Stomach smooth muscle (tissue), 2 donors: ENCODE results near the gene RPL12.
A peak's percentile ranks its signal among the peaks of the same experiment; 100 is the strongest.

Experiments used
- H3K27ac ChIP-seq: one replicate; pipeline ENCODE4 v1.7.0; 2013; ENCODE audit warnings: mild to moderate bottlenecking, low read length, inconsistent platforms
- H3K27me3 ChIP-seq, 2 donors: one replicate each; pipeline ENCODE4 v1.7.0; 2013; ENCODE audit warnings: low read length in 2 of 2; ENCODE audit not compliant: insufficient read depth in 2 of 2, control insufficient read depth in 1 of 2
- H3K36me3 ChIP-seq, 2 donors: one replicate each; pipeline ENCODE4 v1.7.0; 2013; ENCODE audit warnings: low read length in 2 of 2; ENCODE audit not compliant: control insufficient read depth in 2 of 2, insufficient read depth in 2 of 2
- H3K4me1 ChIP-seq: one replicate; pipeline ENCODE4 v1.7.0; 2013; ENCODE audit warnings: low read length; ENCODE audit not compliant: control insufficient read depth, insufficient read depth
- H3K4me3 ChIP-seq, 2 donors: one replicate each; pipeline ENCODE4 v1.7.0; 2013; ENCODE audit warnings: low read length in 2 of 2
- H3K9ac ChIP-seq, 2 donors: one replicate each; pipeline ENCODE4 v1.7.0; 2013; ENCODE audit warnings: low read length in 2 of 2, mild to moderate bottlenecking in 1 of 2
- H3K9me3 ChIP-seq, 2 donors: one replicate each; pipeline ENCODE4 v1.7.0; 2013; ENCODE audit warnings: low read length in 2 of 2; ENCODE audit not compliant: control insufficient read depth in 2 of 2
- donor health status: healthy.
- donor health status: Pancreatic carcinoma.

Gene RPL12

GRCh38 chr9:127437497-127438264, 13.5 kb downstream of the RPL12 start:
- Histone ChIP-seq H3K27ac (no peak overlapping the region), H3K4me1 (no peaks in the 10 kb centered on the region), H3K9ac (no peak overlapping the region), H3K27me3 (no peaks in the 10 kb centered on the region), H3K9me3 (no peaks in the 10 kb centered on the region), H3K36me3 (peaks cover 63 to 76% of the 10 kb centered on the region in 2 donors), H3K4me3 (no peak overlapping the region)

GRCh38 chr9:127430415-127430814, 20.8 kb downstream of the RPL12 start:
- no peak overlapping the region for H3K9ac ChIP-seq
- H3K4me1 ChIP-seq, result peaks cover 5% of the 10 kb centered on the region
- H3K27ac ChIP-seq, result no peak overlapping the region
- H3K27me3 ChIP-seq, result no peaks in the 10 kb centered on the region
- H3K36me3 ChIP-seq, result peaks cover 32 to 45% of the 10 kb centered on the region in 2 donors
- H3K4me3 ChIP-seq, result no peak overlapping the region
- no peaks in the 10 kb centered on the region for H3K9me3 ChIP-seq

GRCh38 chr9:127428348-127428747, 22.9 kb downstream of the RPL12 start:
- H3K27ac ChIP-seq, result no peak overlapping the region
- no peak overlapping the region for H3K4me3 ChIP-seq

GRCh38 chr9:127426756-127427155, 24.4 kb downstream of the RPL12 start:
- Histone ChIP-seq H3K27me3 (no peaks in the 10 kb centered on the region), H3K9me3 (no peaks in the 10 kb centered on the region), H3K4me1 (peaks cover 24% of the 10 kb centered on the region), H3K4me3 (no peak overlapping the region), H3K36me3 (peaks cover 8 to 23% of the 10 kb centered on the region in 2 donors), H3K9ac (no peak overlapping the region), H3K27ac (no peak overlapping the region)

More at GRCh38 chr9:127428348-127428747, 22.9 kb downstream of the RPL12 start:
- Histone ChIP-seq H3K27me3 (no peaks in the 10 kb centered on the region), H3K4me1 (peaks cover 12% of the 10 kb centered on the region), H3K9me3 (no peaks in the 10 kb centered on the region), H3K9ac (no peak overlapping the region), H3K36me3 (peaks cover 13 to 27% of the 10 kb centered on the region in 2 donors)

GRCh38 chr9:127424676-127424999, 26.6 kb downstream of the RPL12 start:
- peak overlapping the region; percentile 78 to 95 for H3K4me3 ChIP-seq
- H3K36me3 ChIP-seq, result peaks cover 0 to 12% of the 10 kb centered on the region in 2 donors
- no peaks in the 10 kb centered on the region for H3K27me3 ChIP-seq
- peak overlapping the region; percentile 90 for H3K27ac ChIP-seq
- peaks cover 24% of the 10 kb centered on the region for H3K4me1 ChIP-seq
- H3K9ac ChIP-seq, result peak overlapping the region; percentile 77 to 98
- no peaks in the 10 kb centered on the region for H3K9me3 ChIP-seq

GRCh38 chr9:127423934-127424675, 27.1 kb downstream of the RPL12 start, which contains the start of gene ZNF79:
Gene ZNF79 (plus strand): TSS chr9:127424382. CDS start chr9:127424788, 406 bp downstream.
- Histone ChIP-seq H3K9me3 (no peaks in the 10 kb centered on the region), H3K4me1 (peaks cover 24% of the 10 kb centered on the region), H3K27ac (peak within 1 kb of the TSS; percentile 90), H3K4me3 (peak within 1 kb of the TSS; percentile 78 to 95), H3K36me3 (peaks cover under 1 to 11% of the 10 kb centered on the region in 2 donors), H3K9ac (peak within 1 kb of the TSS; percentile 77 to 98), H3K27me3 (no peaks in the 10 kb centered on the region)

- H3K4me1 ChIP-seq, result peaks cover 24% of the 10 kb centered on the region
- peaks cover 2 to 7% of the 10 kb centered on the region in 2 donors for H3K36me3 ChIP-seq
- peak overlapping the region; percentile 78 to 95 for H3K4me3 ChIP-seq
- H3K27me3 ChIP-seq, result no peaks in the 10 kb centered on the region
- H3K9ac ChIP-seq, result peak overlapping the region; percentile 77 to 98
- no peaks in the 10 kb centered on the region for H3K9me3 ChIP-seq
- H3K27ac ChIP-seq, result peak overlapping the region; percentile 90
Observed at GRCh38 chr9:127423476-127423933, 27.7 kb downstream of the RPL12 start.

GRCh38 chr9:127422787-127423186, 28.4 kb downstream of the RPL12 start:
- H3K9ac ChIP-seq, result peak overlapping the region; percentile 77 to 98
- H3K9me3 ChIP-seq, result no peaks in the 10 kb centered on the region
- H3K4me3 ChIP-seq, result peak overlapping the region; percentile 78 to 95
- peak overlapping the region; percentile 90 for H3K27ac ChIP-seq
- peaks cover 24% of the 10 kb centered on the region for H3K4me1 ChIP-seq
- H3K27me3 ChIP-seq, result no peaks in the 10 kb centered on the region
- H3K36me3 ChIP-seq, result peaks cover 2 to 4% of the 10 kb centered on the region in 2 donors

- Histone ChIP-seq H3K27me3 (no peaks in the 10 kb centered on the region), H3K36me3 (peaks cover 2 to 4% of the 10 kb centered on the region in 2 donors), H3K4me1 (peaks cover 26% of the 10 kb centered on the region), H3K9me3 (no peaks in the 10 kb centered on the region), H3K27ac (peak overlapping the region; percentile 90), H3K4me3 (peak overlapping the region; percentile 78 to 95), H3K9ac (peak overlapping the region; percentile 77 to 98)
Observed at GRCh38 chr9:127422133-127422782, 28.9 kb downstream of the RPL12 start.

- H3K4me3 ChIP-seq, result no peak overlapping the region
- no peak overlapping the region for H3K9ac ChIP-seq
- H3K27me3 ChIP-seq, result no peaks in the 10 kb centered on the region
- H3K36me3 ChIP-seq, result peaks cover 0 to 2% of the 10 kb centered on the region in 2 donors
- H3K9me3 ChIP-seq, result no peaks in the 10 kb centered on the region
- peaks cover 32% of the 10 kb centered on the region for H3K4me1 ChIP-seq
- H3K27ac ChIP-seq, result no peak overlapping the region
Observed at GRCh38 chr9:127421057-127421456, 30.1 kb downstream of the RPL12 start.
